GM12878 (cell line): ENCODE results near the gene LAYN.

ENCODE experiments used
- CREB1 ChIP-seq: IDR thresholded peaks from 2 replicates; pipeline ENCODE4 v1.6.1; 2012; ENCODE audit warnings: low read depth, mild to moderate bottlenecking, inconsistent platforms
- CTCF ChIP-seq, 3 experiments: IDR thresholded peaks in 2 of 3; conservative IDR thresholded peaks in 1 of 3; 2 replicates each; pipeline ENCODE4 v1.5.1; 2011; ENCODE audit warnings: low read depth in 3 of 3, low read length in 3 of 3, mild to moderate bottlenecking in 3 of 3, control low read depth in 2 of 3, moderate library complexity in 2 of 3, inconsistent platforms in 1 of 3, mixed read lengths in 1 of 3; ENCODE audit not compliant: control insufficient read depth in 2 of 3, insufficient read depth in 1 of 3; ENCODE audit errors: extremely low read depth in 1 of 3
- FOXM1 ChIP-seq: IDR thresholded peaks from 2 replicates; pipeline ENCODE4 v1.6.1; 2012; ENCODE audit warnings: low read depth, mild to moderate bottlenecking, inconsistent platforms, low read length, moderate library complexity
- HDAC2 ChIP-seq: fragments of 200-600 bp; sonication (generic); IDR thresholded peaks from 2 replicates; pipeline ENCODE4 v1.6.1; 2017
- MTA3 ChIP-seq: IDR thresholded peaks from 2 replicates; pipeline ENCODE4 v1.6.1; 2012; ENCODE audit warnings: low read length, inconsistent platforms, borderline replicate concordance
- POLR2A ChIP-seq: IDR thresholded peaks from 2 replicates; pipeline ENCODE4 v1.6.1; 2011; ENCODE audit warnings: low read depth, mild to moderate bottlenecking, low read length
- POLR2AphosphoS2 ChIP-seq: IDR thresholded peaks from 2 replicates; pipeline ENCODE4 v1.6.1; 2011; ENCODE audit warnings: low read depth, mild to moderate bottlenecking, low read length, improper control_type of control experiment, moderate library complexity
- SMARCA5 ChIP-seq: fragments of 450-650 bp; IDR thresholded peaks from 2 replicates; pipeline ENCODE4 v1.6.1; 2017; ENCODE audit warnings: mild to moderate bottlenecking

- TF ChIP-seq MTA3: no peak
- TF ChIP-seq POLR2A: no peak
- no peak for TF ChIP-seq HDAC2
- no peak for TF ChIP-seq SMARCA5
- TF ChIP-seq POLR2AphosphoS2: no peak
- no peak for TF ChIP-seq CREB1
- no peak for TF ChIP-seq FOXM1
- TF ChIP-seq CTCF (IDR thresholded peaks at IDR 0.05 in 2 of 3, conservative IDR thresholded peaks at IDR 0.05 in 1 of 3; ENCODE audit: control insufficient read depth in 2 of 3, extremely low read depth in 1 of 3, insufficient read depth in 1 of 3, low read depth in 3 of 3, low read length in 3 of 3): no peak
These were observed 9.7 kb downstream of the LAYN start for GRCh38 chr11:111550258-111550657.
